HL-60/S4 (cell line): ENCODE measurements around the gene KCNK13.
"Not testable (repeated sequence)": the region's sequence is repeated elsewhere in the genome, so short reads cannot be mapped to it uniquely, and the experiment has no call there.

Source experiments
- in situ Hi-C: fragments of 300-500 bp; cut with MboI; formaldehyde crosslinking; loops from 2 replicates; pipeline ENCODE4 v1.14.3; 2022; ENCODE audit warnings: low sequenced_read_pairs

The KCNK13 gene

DNA sequence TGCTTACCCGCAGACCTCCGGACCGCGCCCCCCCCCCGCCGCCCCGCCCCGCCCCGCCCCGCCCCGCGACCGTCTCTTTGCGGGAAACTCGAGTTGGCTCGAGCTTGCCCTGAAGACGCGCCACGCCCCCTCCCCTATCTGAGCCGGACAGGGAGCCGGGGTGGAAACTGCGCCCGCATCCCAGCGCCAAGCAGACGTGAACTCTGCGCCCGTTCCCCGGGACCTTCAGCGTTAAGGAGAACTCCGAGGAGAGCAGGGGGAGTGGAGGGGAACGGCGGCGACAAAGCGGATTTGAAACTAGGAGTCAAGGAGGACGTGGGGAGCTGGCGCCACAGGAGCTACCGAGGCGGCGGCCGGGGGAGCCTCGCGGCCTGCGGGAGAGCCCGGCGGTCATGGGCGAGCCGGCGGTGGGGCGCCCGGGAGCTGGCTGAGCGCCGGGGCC, at the start of gene KCNK13:
Gene KCNK13 (plus strand): TSS at position 310 of the 442 bp plus-strand sequence. CDS start 212 bp downstream, outside the sequence.
- in situ Hi-C loops, result no loop called here

DNA sequence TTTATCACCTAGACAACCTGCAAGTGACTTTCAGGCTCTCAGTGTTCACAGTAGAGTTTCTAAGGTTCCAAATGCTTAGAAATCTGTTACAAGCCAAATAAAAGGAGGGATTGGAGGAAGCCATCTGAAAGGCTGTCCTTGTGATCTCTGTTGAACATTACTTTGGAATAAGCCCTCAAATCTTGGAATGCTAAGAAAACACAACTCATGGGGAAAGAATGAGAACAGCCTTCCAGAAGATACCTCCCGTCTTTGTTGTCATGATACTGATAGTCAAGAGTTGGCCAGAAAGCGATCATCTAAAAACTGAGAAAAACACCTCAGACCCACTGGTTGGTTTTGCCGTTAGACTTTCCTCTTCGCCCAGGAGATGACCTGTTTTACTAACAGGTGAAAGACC, 44.4 kb upstream of the KCNK13 start:
- in situ Hi-C loops, result no loop called here

DNA sequence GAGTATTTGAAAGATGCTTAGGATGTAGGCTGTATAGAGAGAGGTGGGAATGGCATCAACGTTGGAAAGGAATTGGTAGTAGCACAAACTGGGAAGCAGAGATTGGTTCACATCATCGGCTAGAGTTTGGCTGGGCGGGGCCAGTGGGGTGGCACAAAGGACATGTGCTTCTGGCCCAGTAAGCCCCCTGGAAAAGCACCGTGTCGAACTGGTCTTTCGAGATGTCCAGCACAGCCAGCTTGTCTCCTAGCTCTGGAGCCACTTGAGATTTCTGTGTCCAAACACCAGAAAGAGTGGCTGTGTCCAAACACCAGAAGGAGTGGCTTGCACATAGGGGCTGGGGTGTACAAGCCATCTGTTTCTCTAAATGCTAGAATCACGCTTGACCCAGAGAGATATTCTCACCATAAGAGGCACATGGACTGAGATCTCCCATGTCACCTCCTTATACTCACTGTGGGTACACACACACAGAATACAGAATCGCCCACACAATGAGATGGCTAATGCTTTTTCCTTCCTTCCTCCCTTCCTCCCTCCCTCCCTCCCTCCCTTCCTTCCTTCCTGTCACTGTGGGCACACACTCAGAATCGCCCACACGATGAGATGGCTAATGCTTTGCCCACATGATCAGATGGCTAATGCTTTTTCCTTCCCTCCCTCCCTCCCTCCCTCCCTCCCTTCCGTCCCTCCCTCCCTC, 41.8 kb upstream of the KCNK13 start:
- in situ Hi-C loops, result no loop called here

DNA sequence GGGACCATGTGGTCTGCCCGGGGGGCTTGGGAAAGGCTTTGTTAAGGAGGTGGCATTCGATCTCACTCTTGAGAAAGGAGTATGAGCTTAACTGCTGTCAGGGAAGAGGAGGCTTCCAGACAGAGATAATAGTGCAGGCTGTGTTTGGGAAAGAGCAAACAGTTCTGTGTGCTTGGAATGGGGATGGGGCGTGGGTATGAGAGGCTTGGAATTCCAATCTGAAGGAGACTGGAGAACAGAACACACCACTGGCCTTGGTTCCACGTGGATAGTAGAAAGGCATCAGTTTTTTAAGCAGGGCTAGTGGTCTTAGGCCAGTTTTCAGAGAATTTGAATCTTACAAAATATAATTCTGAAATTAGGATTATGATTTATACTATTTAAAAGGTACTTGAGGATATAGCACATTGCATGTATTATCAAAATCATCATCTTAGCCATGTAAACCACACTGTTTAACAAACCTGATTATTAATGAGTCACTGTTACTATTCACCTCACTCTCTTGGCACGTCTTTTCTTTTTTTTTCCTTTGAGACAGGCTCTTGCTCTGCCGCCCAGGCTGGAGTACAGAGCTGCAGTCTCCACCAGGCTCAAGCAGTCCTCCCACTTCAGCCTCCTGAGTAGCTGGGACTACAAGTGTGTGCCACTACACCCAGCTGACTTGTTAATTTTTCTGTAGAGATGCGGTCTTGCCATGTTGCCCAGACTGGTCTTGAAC, 38.5 kb upstream of the KCNK13 start:
- in situ Hi-C loops, result no loop called here

DNA sequence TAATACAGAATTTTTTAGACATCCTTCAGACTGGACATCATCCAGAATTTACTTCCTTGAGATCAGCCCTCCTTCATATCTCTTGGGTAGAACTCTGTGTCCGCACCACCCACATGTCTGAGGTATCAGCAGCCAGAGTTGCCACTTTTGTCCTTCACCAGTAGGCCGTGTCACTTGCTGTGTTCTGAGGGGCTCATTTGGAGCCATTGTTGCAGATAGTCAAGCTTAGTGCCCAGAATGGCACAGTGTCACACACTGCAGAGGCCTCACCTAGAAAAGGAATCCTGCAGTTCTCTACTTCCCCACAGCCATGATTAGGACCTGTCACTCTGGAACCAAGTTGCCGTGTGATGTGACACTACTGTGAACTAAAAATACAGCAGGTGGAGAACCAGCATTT, 36.9 kb upstream of the KCNK13 start:
- in situ Hi-C loops, result no loop called here

DNA sequence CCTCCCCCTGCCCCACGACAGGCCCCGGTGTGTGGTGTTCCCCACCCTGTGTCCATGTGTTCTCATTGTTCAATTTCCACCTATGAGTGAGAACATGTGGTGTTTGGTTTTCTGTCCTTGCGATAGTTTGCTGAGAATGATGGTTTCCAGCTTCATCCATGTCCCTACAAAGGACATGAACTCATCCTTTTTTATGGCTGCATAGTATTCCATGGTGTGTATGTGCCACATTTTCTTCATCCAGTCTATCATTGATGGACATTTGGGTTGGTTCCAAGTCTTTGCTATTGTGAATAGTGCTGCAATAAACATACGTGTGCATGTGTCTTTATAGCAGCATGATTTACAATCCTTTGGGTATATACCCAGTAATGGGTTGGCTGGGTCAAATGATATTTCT, 35.2 kb upstream of the KCNK13 start:
- in situ Hi-C loops, result not testable (repeated sequence)

DNA sequence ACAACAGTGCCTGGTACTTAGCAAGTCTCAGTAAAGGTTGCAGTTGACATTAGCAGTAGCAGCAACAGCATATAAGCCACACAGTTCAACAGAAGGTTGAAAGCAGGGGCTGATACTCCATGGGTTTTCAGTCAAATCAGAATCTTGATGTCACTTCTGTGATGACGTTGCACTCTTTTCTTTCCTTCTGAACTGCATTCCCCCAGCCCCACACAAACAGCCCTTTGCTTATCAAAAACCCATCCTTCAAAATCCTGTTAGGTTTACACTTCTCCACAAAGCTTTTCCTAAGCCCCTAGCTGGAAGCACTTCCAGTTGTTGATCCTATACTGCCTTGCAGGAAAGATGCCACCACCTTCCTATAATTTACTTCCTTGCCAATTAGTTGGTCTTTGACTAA, 34.0 kb upstream of the KCNK13 start:
- in situ Hi-C loops, result no loop called here

DNA sequence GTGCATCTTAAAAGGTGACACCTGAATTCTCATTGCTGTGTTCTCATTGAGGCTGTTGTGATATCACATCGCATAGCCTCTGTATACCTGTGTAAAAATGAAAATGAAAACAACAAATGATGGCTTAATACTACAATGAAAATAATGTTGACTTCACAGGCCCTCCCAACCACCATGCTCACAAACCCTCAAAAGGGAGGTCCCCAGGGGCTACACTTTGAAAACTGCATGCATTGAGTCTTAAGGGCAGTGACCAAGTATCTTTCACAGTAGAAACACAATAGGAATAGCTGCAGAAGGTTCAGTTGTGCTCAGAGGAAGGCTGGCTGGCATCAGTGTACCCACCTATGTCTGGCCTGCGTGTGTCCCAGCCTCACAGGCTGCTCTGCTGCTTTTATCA, 27.6 kb upstream of the KCNK13 start:
- in situ Hi-C loops, result no loop called here

DNA sequence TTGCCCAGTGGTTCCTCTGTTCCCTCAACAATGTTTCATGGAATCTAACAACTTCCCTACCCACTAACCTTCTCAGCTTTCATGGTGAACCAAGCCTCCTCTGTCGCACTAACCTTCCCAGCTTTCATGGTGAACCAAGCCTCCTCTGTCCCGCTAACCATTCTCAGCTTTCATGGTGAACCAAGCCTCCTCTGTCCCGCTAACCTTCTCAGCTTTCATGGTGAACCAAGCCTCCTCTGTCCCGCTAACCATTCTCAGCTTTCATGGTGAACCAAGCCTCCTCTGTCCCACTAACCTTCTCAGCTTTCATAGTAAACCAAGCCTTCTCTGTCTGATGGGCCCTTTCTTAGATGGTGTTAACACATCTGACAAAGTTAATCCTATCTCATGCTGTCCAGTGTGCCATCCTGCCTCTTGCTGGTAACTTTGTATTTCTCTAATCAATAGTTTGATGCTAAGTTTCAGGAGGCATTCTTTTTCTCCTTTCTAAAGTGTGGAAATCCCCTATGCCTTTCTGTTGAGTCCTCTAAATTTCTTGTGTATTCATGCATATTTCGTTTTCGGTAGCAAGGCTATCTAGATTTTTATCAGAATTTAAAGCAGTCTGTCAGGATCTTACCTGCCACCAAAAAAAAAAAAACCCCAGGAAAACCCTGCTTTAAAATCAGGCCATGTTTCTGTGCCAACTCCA, 26.8 kb upstream of the KCNK13 start:
- in situ Hi-C loops, result no loop called here

DNA sequence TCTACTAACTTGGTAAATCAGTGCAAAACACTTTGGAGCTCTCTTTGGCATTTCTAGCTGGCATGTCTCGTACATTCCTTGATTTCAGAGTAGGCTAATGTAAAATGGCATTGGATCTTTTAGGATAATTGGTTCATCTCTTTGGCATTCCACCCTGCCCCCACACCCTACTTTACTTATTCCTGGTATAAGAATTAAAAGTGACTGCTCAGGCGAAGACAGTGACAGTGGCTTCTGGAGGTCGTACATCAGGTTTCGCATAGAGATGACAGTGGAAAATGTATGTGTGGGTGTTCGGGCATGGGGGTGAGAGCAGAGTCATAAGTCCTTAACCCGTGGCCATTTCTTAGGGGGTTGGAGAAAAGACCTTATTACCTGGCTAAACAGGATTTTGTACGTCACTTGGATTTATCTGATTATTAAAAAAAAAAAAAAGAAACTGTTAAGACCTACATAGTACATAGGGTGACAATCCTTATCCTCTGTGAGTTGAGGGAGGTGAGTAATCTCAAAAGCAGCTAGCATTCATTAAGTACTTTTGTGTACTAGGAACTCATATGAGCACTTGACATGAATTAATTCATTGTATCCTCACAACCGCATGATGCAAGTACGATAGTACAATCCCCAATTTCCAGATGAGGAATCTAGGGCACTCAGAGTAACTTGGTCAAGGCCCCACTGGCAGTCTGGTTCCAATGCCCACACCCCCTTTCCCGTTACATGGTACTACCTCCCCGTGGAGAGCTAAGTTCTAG, 22.4 kb upstream of the KCNK13 start:
- in situ Hi-C loops, result no loop called here

DNA sequence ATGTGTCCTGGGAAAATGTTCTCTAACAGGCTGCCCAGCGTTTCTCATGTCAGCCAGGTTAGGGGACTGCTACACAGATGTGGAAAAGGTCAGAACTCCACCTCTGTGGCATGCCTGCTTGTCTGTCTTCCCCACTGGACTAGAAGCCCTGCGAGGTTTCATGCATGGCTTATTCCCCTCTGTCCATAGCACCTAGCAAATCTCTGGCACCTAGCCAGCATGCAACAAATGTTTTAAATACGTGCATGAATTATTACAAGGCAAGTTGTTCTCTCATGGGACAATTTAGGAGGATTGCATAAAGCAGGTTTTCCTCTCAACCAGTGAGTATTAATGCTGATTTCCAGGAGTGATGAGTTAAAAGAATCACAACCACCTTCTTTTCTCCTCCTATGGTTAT, 21.4 kb upstream of the KCNK13 start:
- in situ Hi-C loops, result no loop called here

DNA sequence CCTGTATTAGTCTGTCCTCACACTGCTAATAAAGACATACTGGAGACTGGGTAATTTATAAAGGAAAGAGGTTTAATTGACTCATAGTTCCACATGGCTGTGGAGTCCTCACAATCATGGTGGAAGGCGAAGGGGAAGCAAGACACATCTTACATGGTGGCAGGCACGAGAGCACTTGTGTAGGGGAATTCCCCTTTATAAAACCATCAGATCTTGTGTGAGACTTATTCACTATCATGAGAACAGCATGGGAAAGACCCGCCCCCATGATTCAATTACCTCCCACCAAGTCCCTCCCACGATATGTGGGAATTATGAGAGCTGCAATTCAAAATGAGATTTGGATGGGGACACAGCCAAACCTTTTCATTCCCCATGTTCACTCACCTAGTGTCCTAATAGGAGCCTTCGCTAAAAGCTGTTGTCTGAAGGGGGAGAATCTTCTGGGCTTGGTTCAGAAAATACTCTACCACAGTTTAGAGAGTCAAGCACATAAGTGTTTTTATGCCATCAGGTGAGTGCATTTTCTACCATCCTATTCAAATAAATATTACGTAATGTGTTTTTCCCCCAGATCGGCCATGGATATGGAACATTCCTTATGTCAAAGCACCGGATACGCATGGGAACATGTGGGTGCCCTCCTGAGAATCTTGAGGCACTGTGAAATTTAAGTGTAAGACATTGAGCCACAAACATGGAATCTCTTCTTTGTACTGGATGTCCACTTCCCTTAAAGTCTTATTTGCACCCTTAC, 19.1 kb upstream of the KCNK13 start:
- in situ Hi-C loops, result no loop called here

DNA sequence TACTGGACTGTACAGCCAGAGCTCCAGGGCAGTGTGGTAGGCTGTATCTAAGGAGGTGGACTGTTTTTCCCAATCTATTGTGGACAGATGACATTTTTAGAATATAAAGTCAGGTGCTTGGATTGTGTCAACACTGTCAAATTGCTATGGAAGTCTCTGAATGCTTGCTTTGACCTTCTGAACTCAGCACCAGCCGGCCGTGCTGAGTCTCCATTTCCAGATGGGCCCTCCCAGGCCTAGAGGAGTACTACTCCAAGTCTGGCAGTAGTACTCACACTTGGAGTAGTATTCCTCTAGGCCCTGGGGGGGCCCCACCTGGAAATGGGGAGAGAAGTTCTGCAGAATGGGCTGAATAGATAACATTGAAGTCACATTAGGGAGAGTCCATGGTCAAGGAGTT, 16.2 kb upstream of the KCNK13 start:
- in situ Hi-C loops, result no loop called here

DNA sequence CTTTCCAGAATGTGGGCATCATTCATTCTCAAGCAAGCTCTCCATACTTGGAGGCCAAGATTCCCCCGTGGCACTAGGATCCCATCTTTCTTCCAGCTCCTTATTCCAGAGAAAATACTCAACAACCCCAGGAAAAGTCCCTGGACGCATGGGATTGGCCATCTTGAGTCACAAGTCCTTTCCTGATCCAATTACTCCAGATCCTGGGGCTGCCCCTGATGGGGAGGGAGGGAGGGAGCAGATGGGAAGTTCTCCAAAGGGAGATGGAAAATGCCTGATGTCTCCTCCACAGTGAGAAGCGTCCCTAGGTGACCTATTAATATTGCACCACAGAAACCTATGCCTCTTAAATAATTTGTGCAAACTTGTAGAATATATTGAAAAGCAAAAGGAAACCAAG, 12.4 kb upstream of the KCNK13 start:
- in situ Hi-C loops, result no loop called here

DNA sequence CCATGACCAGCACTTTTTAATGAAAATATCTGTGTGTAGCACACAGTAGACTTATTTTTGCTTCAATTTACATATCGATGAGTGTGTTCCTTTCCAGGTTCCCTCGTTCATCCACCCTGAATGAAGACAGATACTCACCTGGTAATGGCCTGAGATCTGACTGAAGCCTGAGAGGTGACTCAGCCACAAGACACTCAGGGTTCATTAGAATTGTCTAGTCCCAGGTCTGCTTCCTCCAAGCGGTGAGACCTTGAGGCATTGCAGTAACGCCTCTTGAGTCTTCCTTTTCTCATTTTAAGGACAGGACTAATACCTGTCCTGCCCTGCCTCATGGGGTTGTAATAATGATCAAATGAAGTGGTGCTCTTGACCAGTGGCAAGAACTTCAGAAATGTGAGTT, 11.5 kb upstream of the KCNK13 start:
- in situ Hi-C loops, result no loop called here

DNA sequence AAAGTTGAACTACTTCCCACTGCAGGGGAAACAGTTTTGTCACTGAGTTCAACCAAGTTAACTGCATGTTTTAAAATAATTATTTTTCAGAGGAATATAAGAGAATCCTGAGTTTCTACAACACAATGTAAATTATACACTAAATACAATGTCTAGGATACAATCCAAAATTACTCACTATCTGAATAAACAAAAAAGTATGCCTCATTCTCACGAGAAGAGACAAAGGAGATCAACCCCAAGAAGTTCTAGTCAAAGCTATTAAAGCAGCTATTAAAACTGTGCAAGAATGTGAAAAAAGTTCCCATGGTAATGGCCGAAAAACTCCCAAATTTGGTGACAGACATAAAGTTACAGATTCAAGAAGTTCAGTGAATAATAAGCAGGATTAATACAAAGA, 8.8 kb upstream of the KCNK13 start:
- in situ Hi-C loops, result no loop called here

DNA sequence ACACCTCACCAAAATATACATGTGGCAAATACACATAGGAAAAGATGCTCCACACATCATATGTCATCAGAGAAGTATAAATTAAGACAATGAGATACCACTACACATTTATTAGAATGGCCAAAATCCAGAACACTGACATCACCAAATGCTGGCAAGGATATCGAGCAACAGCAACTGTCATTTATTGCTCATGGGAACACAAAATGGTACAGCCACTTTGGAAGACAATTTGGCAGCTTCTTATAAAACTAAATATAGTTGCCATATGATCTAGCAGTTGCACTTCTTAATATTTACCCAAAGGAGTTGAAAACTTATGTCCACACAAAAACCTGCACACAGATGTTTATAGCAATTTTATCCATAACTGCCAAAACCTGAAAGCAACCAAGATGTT, 7.0 kb upstream of the KCNK13 start:
- in situ Hi-C loops, result no loop called here

DNA sequence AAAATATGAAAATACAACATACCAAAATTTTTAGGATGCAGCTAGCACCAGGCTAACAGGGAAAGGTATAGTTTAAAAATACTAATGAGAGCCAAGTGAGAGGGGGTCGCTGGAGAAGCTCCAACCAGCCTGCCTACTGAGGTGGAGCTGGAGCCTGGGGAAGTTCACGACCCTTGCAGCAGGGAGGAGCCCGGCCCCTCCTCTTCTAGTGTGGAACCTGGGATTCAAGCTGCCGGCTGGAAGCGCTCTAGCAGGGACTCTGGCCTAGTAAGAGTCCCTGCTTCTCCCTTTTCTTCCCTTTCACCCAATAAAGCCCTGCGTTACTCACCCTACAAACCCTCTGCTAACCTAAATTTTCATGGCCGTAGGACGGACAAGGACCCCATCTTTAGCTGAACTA, 5.0 kb upstream of the KCNK13 start:
- in situ Hi-C loops, result no loop called here

DNA sequence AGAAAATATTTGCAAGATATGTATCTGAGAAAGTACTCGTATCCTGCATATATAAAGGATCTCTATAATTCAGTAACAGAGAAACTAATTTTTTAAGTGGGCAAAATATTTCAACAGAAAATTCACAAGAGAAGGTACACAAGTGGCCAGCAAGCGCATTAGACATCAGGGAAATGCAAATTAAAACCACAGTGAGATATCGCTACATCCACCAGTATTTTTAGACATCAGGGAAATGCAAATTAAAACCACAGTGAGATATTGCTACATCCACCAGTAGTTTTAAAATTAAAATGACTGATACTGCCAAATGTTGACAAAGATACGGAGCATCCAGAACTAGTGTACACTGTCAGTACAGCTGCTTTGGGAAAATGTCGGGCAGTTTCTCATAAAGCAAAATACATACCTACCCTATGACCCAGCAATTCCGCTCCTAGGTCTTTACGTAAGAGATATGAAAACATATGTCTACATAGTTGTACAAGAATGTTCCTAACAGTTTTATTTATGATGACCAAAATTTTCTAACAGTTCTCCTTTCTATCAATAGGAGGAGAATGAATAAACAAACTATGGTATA, 2.8 kb upstream of the KCNK13 start:
- in situ Hi-C loops, result no loop called here

DNA sequence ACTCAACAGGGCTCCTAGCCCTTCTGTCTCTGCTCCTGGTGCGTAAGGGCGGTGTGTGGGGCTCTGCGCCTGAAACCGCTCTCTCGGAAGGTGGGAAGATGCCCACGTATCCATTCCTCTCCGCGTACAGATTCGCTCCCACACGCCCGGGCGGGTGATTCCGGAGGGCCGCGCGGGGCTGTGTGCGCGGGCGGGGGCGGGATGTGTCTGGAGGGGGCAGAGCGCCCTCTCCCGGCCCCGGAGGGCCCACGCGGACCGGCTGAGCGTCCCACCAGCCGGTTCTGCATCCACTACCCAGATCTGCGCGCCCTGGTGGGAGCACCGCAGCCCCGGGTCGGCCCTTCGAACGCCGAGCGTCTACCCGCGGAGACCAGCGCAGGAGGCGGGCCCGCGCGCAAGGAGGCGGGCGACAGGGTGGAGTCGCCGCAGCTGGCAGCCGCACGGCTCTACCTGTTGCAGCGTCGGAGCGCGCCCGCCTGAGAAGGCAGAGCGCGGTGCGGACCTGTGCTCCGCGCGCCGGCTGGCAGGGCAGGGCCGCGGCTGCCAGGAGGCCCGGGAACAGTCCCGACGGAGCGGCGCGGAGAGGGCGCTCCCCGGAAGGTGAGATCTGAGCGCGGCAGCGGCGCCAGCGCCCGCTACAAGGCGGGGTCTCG, 1.4 kb upstream of the KCNK13 start:
- in situ Hi-C loops, result no loop called here
